ENCODE measurements around the gene CDH4. TPM values are rescaled to one million over a fixed set of nuclear protein-coding genes. Genes with fewer than 3 reads are reported as not detected.

Gene CDH4
- total and polyA plus RNA-seq, 2 donors from 2014 or later = 1.1 TPM; not detected in 1

- H3K27me3 ChIP-seq (ENCODE audit: control insufficient read depth, insufficient read depth, low read length) = no peaks in the 10 kb centered on the region
- no peak overlapping the region for H3K27ac ChIP-seq (ENCODE audit: low read depth in 2 of 2, low read length in 2 of 2)
- H3K4me1 ChIP-seq (ENCODE audit: control insufficient read depth in 2 of 3, insufficient read depth in 2 of 3, low read depth in 1 of 3, low read length in 3 of 3) = no peaks in the 10 kb centered on the region
- TF ChIP-seq CTCF (IDR thresholded peaks at IDR 0.05; ENCODE audit: borderline replicate concordance, extremely low read depth, insufficient read depth) = no peak
- FAIRE-seq (no peak), DNase-seq (no peak)
- H3K9ac ChIP-seq (ENCODE audit: low read length in 3 of 3) = no peak overlapping the region
- no peak overlapping the region for H3K4me3 ChIP-seq (ENCODE audit: low read length in 3 of 3)
- H3K9me3 ChIP-seq (ENCODE audit: control insufficient read depth in 2 of 3, insufficient read depth in 1 of 3, low read length in 3 of 3) = no peaks in the 10 kb centered on the region
- intact Hi-C loops (cut with DNase I) = no loop called here
- no peaks in the 10 kb centered on the region for H3K36me3 ChIP-seq (ENCODE audit: control insufficient read depth in 2 of 3, insufficient read depth in 3 of 3, low read length in 3 of 3)
Measured at GRCh38 chr20:61444637-61445036, 192.6 kb downstream of the CDH4 start.

GRCh38 chr20:61445138-61445537 is 193.1 kb downstream of the CDH4 start:
- H3K36me3 ChIP-seq (ENCODE audit: control insufficient read depth in 2 of 3, insufficient read depth in 3 of 3, low read length in 3 of 3) = no peaks in the 10 kb centered on the region
- no peak for FAIRE-seq
- intact Hi-C loops (cut with DNase I) = no loop called here
- H3K4me3 ChIP-seq (ENCODE audit: low read length in 3 of 3) = no peak overlapping the region
- no peak for TF ChIP-seq CTCF (IDR thresholded peaks at IDR 0.05; ENCODE audit: borderline replicate concordance, extremely low read depth, insufficient read depth)
- no peak for DNase-seq
- no peak overlapping the region for H3K9ac ChIP-seq (ENCODE audit: low read length in 3 of 3)
- no peak overlapping the region for H3K27ac ChIP-seq (ENCODE audit: low read depth in 2 of 2, low read length in 2 of 2)
- H3K27me3 ChIP-seq (ENCODE audit: control insufficient read depth, insufficient read depth, low read length) = no peaks in the 10 kb centered on the region
- no peaks in the 10 kb centered on the region for H3K9me3 ChIP-seq (ENCODE audit: control insufficient read depth in 2 of 3, insufficient read depth in 1 of 3, low read length in 3 of 3)
- no peaks in the 10 kb centered on the region for H3K4me1 ChIP-seq (ENCODE audit: control insufficient read depth in 2 of 3, insufficient read depth in 2 of 3, low read depth in 1 of 3, low read length in 3 of 3)

GRCh38 chr20:61445741-61446140 is 193.7 kb downstream of the CDH4 start:
- FAIRE-seq = no peak
- intact Hi-C loops (cut with DNase I) = no loop called here
- H3K4me3 ChIP-seq (ENCODE audit: low read length in 3 of 3) = no peak overlapping the region

More at GRCh38 chr20:61445741-61446140, 193.7 kb downstream of the CDH4 start:
- Histone ChIP-seq H3K36me3 (ENCODE audit: control insufficient read depth in 2 of 3, insufficient read depth in 3 of 3, low read length in 3 of 3) (no peaks in the 10 kb centered on the region), H3K9me3 (ENCODE audit: control insufficient read depth in 2 of 3, insufficient read depth in 1 of 3, low read length in 3 of 3) (no peaks in the 10 kb centered on the region), H3K27ac (ENCODE audit: low read depth in 2 of 2, low read length in 2 of 2) (no peak overlapping the region), H3K27me3 (ENCODE audit: control insufficient read depth, insufficient read depth, low read length) (no peaks in the 10 kb centered on the region), H3K9ac (ENCODE audit: low read length in 3 of 3) (no peak overlapping the region), H3K4me1 (ENCODE audit: control insufficient read depth in 2 of 3, insufficient read depth in 2 of 3, low read depth in 1 of 3, low read length in 3 of 3) (no peaks in the 10 kb centered on the region)
- DNase-seq = no peak
- no peak for TF ChIP-seq CTCF (IDR thresholded peaks at IDR 0.05; ENCODE audit: borderline replicate concordance, extremely low read depth, insufficient read depth)

Measured in kidney (tissue), 14 donors.